Neutrophil (primary cell): ENCODE measurements around the gene CPA5.

Source experiments
- H3K27ac ChIP-seq: fragments of 200-600 bp; sonication (generic); 2 replicates; pipeline ENCODE4 v1.5.1; 2016; ENCODE audit warnings: mild to moderate bottlenecking, moderate library complexity
- H3K27me3 ChIP-seq: fragments of 200-600 bp; sonication (generic); 2 replicates; pipeline ENCODE4 v1.6.0; 2016; ENCODE audit warnings: mild to moderate bottlenecking
- H3K36me3 ChIP-seq: fragments of 200-600 bp; sonication (generic); 2 replicates; pipeline ENCODE4 v1.5.1; 2017
- H3K4me1 ChIP-seq, 2 experiments: fragments of 200-600 bp in 1 of 2; sonication (generic) in 1 of 2; 1 replicate in 1 of 2; 2 replicates in 1 of 2; pipeline versions ENCODE4 v1.5.1 to v1.6.1; 2013 to 2016; ENCODE audit warnings: low read depth in 1 of 2, low read length in 1 of 2, mild to moderate bottlenecking in 1 of 2, moderate library complexity in 1 of 2; ENCODE audit not compliant: control insufficient read depth in 1 of 2, insufficient read depth in 1 of 2
- H3K4me3 ChIP-seq, 2 experiments: fragments of 200-600 bp in 1 of 2; sonication (generic) in 1 of 2; 1 replicate in 1 of 2; 2 replicates in 1 of 2; pipeline ENCODE4 v1.5.1; 2013 to 2016; ENCODE audit warnings: low read depth in 1 of 2, low read length in 1 of 2, mild to moderate bottlenecking in 1 of 2, moderate library complexity in 1 of 2
- H3K9me3 ChIP-seq: fragments of 200-600 bp; sonication (generic); 2 replicates; pipeline ENCODE4 v1.5.1; 2016
- CTCF ChIP-seq: fragments of 200-600 bp; sonication (generic); IDR thresholded peaks from 2 replicates; pipeline ENCODE4 v1.5.1; 2016; ENCODE audit warnings: antibody characterized with exemption

CPA5 gene

GRCh38 chr7:130417213-130417612 lies 72.6 kb downstream of the CPA5 start:
- Histone ChIP-seq H3K27ac (no peak overlapping the region), H3K9me3 (no peaks in the 10 kb centered on the region), H3K27me3 (peaks cover 5% of the 10 kb centered on the region), H3K4me3 (no peak overlapping the region), H3K36me3 (no peaks in the 10 kb centered on the region), H3K4me1 (peaks cover 24 to 38% of the 10 kb centered on the region in 2 experiments)
- TF ChIP-seq CTCF: no peak

GRCh38 chr7:130418306-130418705 lies 73.7 kb downstream of the CPA5 start:
- H3K4me1 ChIP-seq: peaks cover 24 to 38% of the 10 kb centered on the region in 2 experiments
- H3K9me3 ChIP-seq: no peaks in the 10 kb centered on the region
- no peak overlapping the region for H3K4me3 ChIP-seq
- no peak overlapping the region for H3K27ac ChIP-seq
- no peaks in the 10 kb centered on the region for H3K36me3 ChIP-seq
- no peak for TF ChIP-seq CTCF
- H3K27me3 ChIP-seq: peaks cover 5% of the 10 kb centered on the region
